Natural killer cell (primary cell): ENCODE data around the gene PRRC2B. TPM values are rescaled to one million over a fixed set of nuclear protein-coding genes. Genes with fewer than 3 reads are reported as not detected.

ENCODE experiments used
- ATAC-seq, 3 donors: fragments of 150-1000 bp in 2 of 3; fragments of 200-7000 bp in 1 of 3; cut with Tn5 transposase; 1 replicate in 1 of 3; 2 replicates in 2 of 3; pipeline ENCODE4 v1.10.0; 2021; ENCODE audit warnings: mild to moderate bottlenecking in 2 of 3, moderate library complexity in 2 of 3
- DNase-seq, 2 donors: peaks; one replicate each; pipeline versions ENCODE4 v3.0.0 to v3.0.0-alpha.2; 2013 to 2021; ENCODE audit warnings: mixed read lengths in 1 of 2
- H3K27ac ChIP-seq: one replicate; pipeline ENCODE4 v1.5.1; 2013; ENCODE audit warnings: mild to moderate bottlenecking, low read length
- H3K27me3 ChIP-seq: one replicate; pipeline ENCODE4 v1.6.1; 2013; ENCODE audit warnings: low read length; ENCODE audit not compliant: control insufficient read depth, insufficient read depth
- H3K36me3 ChIP-seq: one replicate; pipeline ENCODE4 v1.6.1; 2013; ENCODE audit warnings: low read length; ENCODE audit not compliant: control insufficient read depth, insufficient read depth
- H3K4me1 ChIP-seq: one replicate; pipeline ENCODE4 v1.6.1; 2013; ENCODE audit warnings: low read length; ENCODE audit not compliant: control insufficient read depth, insufficient read depth
- H3K4me3 ChIP-seq: one replicate; pipeline ENCODE4 v1.5.1; 2013; ENCODE audit warnings: low read length
- H3K9me3 ChIP-seq: one replicate; pipeline ENCODE4 v1.6.1; 2013; ENCODE audit warnings: low read length; ENCODE audit not compliant: control insufficient read depth, insufficient read depth
- H3K27ac Mint-ChIP-seq, 2 donors: one replicate each; pipeline ENCODE4 v1.8.0; 2022; ENCODE audit warnings: mild to moderate bottlenecking in 2 of 2, mixed read lengths in 2 of 2, moderate library complexity in 1 of 2
- H3K27me3 Mint-ChIP-seq, 2 donors: one replicate each; pipeline ENCODE4 v1.8.0; 2022; ENCODE audit warnings: low read depth in 2 of 2, mixed read lengths in 2 of 2
- H3K36me3 Mint-ChIP-seq: one replicate; pipeline ENCODE4 v1.8.0; 2022; ENCODE audit warnings: mixed read lengths
- H3K4me1 Mint-ChIP-seq, 2 donors: one replicate each; pipeline ENCODE4 v1.8.0; 2022; ENCODE audit warnings: mixed read lengths in 2 of 2
- H3K4me3 Mint-ChIP-seq: one replicate; pipeline ENCODE4 v1.8.0; 2022; ENCODE audit warnings: mild to moderate bottlenecking, moderate library complexity, mixed read lengths
- H3K9me3 Mint-ChIP-seq, 2 donors: one replicate each; pipeline ENCODE4 v1.8.0; 2022; ENCODE audit warnings: mixed read lengths in 2 of 2
- CTCF ChIP-seq: fragments of 200-600 bp; IDR thresholded peaks from one replicate; pipeline ENCODE4 v1.8.0; 2022; ENCODE audit warnings: antibody characterized with exemption
- WGBS: methylation state at CpG from one replicate; pipeline ENCODE4 v1.1.7; 2013; ENCODE audit warnings: missing lambda C conversion rate; ENCODE audit not compliant: insufficient coverage; 5-methylcytosine and 5-hydroxymethylcytosine counted together
- intact Hi-C: fragments of 100-400 bp; cut with micrococcal nuclease; formaldehyde crosslinking; loops from one replicate; pipeline ENCODE4 v1.14.2; 2022
- total RNA-seq, 4 donors: library from RNA; stranded (reverse); fragments of 120-200 nt in 1 of 4; gene quantifications; one replicate each; pipeline versions ENCODE4 v1.2.3 to v1.2.4, GENCODE V29; 2013 to 2022

PRRC2B gene
- total RNA-seq, 3 donors from 2014 or later (not counting 1 experiment from before 2014, with no cell fraction given) = 249 to 275 (median 274) TPM

DNA sequence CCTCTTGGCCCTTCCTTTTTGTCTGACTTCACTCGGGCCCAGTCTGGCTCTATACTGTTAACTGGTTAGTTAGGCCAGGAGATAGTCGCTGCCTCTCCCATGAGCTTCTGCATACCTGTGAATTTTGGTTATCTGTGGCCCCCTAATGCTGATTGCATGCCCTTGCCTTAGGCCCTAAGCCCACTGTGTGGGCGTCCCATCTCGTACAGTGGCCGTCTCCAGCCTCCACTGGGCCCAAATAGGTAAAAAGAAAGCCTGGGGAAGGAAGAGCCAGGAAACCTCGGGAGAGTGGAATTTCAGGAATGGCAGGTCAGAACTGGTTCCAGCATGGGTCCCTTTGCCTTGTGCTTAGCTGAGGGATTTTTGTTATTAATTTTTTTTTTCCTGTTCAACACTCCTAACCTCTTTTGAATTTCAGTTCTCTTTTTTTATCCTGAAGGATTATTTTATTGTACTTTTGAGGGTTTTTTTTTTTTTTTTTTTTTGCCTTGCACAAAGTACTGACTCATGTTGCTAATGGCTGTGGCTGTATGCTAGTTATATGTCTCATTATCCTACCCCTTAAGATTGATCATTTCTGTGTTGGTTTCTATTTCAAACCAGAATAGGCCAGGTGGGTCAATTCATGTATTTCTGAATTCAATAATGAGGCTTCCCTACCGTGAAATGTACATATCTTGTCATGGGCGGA, 3.4 kb downstream of the PRRC2B start:
- no peak for TF ChIP-seq CTCF
- peaks cover 77% of the 10 kb centered on the region for H3K4me1 ChIP-seq
- H3K4me3 ChIP-seq = no peak overlapping the region

GRCh38 chr9:131398204-131398603, 4.3 kb downstream of the PRRC2B start:
- TF ChIP-seq CTCF = no peak
- no peak overlapping the region for H3K4me3 ChIP-seq
- peaks cover 4% of the 10 kb centered on the region for H3K36me3 ChIP-seq
- intact Hi-C loops = loop anchor here (5.0 kb wide), 1 partner anchor 146 kb away; no protein-coding TSS in a partner anchor
- Mint-ChIP-seq H3K36me3 (no peaks in the 10 kb centered on the region), H3K27ac (peak overlapping the region; percentile 92 to 93), H3K4me1 (peaks cover 71 to 79% of the 10 kb centered on the region in 2 donors), H3K27me3 (no peaks in the 10 kb centered on the region), H3K4me3 (peak overlapping the region; percentile 81), H3K9me3 (no peaks in the 10 kb centered on the region)
- H3K4me1 ChIP-seq = peaks cover 80% of the 10 kb centered on the region
- H3K27me3 ChIP-seq = no peaks in the 10 kb centered on the region
- peak; percentile 37 to 91 for DNase-seq
- 0% methylated on average over 9 of the region's 9 CpGs for WGBS
- ATAC-seq = peak; percentile 9 to 41 (median 40)
- H3K9me3 ChIP-seq = no peaks in the 10 kb centered on the region
- H3K27ac ChIP-seq = peak overlapping the region; percentile 56

More for the DNA sequence above, 3.4 kb downstream of the PRRC2B start:
- DNase-seq (no peak), ATAC-seq (no peak)
- intact Hi-C loops = loop anchor here (5.0 kb wide), 1 partner anchor 145 kb away; no protein-coding TSS in a partner anchor
- no peaks in the 10 kb centered on the region for H3K36me3 Mint-ChIP-seq
- Histone ChIP-seq H3K9me3 (no peaks in the 10 kb centered on the region), H3K36me3 (peaks cover 3% of the 10 kb centered on the region), H3K27me3 (no peaks in the 10 kb centered on the region), H3K27ac (peak overlapping the region; percentile 56)
- H3K27me3 Mint-ChIP-seq = no peaks in the 10 kb centered on the region
- peak overlapping the region; percentile 92 to 93 for H3K27ac Mint-ChIP-seq
- peak overlapping the region; percentile 81 for H3K4me3 Mint-ChIP-seq
- peaks cover 62 to 74% of the 10 kb centered on the region in 2 donors for H3K4me1 Mint-ChIP-seq
- H3K9me3 Mint-ChIP-seq = no peaks in the 10 kb centered on the region
- 57% methylated on average over 8 of the region's 8 CpGs for WGBS

DNA sequence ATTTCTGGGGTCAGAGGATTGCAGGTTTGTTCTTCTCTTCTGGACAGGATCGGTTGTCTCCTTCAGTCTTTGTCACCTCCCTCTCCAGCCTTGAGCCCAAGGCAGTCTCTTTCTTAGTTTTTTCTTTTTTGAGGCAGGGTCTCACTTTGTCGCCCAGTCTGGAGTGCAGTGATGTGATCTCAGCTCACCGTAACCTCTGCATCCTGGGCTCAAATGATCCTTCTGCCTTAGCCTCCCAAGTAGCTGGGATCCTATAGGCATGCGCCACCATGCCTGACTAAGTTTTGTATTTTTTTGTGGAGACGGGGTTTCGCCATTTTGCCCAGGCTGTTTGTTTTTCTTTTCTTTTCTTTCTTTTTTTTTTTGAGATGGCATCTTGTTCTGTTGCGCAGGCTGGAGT, 6.1 kb downstream of the PRRC2B start:
- Histone ChIP-seq H3K27ac (no peak overlapping the region), H3K36me3 (peaks cover 4% of the 10 kb centered on the region)

More for the DNA sequence above, 6.1 kb downstream of the PRRC2B start:
- DNase-seq (no peak), ATAC-seq (no peak)
- H3K4me3 Mint-ChIP-seq = peak overlapping the region; percentile 14
- no peak for TF ChIP-seq CTCF
- Histone ChIP-seq H3K9me3 (no peaks in the 10 kb centered on the region), H3K4me3 (no peak overlapping the region), H3K27me3 (no peaks in the 10 kb centered on the region), H3K4me1 (peaks cover 88% of the 10 kb centered on the region)
- intact Hi-C loops = loop anchor here (5.0 kb wide), 1 partner anchor 148 kb away; no protein-coding TSS in a partner anchor
- no peaks in the 10 kb centered on the region for H3K9me3 Mint-ChIP-seq
- H3K27ac Mint-ChIP-seq = peak overlapping the region; percentile 69 to 75
- WGBS = 84% methylated on average over 6 of the region's 7 CpGs
- H3K4me1 Mint-ChIP-seq = peaks cover 75 to 78% of the 10 kb centered on the region in 2 donors
- no peaks in the 10 kb centered on the region for H3K27me3 Mint-ChIP-seq
- no peaks in the 10 kb centered on the region for H3K36me3 Mint-ChIP-seq
